Ishikawa (cell line): ENCODE results near the gene LPP.

Experiments used
- CEBPB ChIP-seq: IDR thresholded peaks from 2 replicates; pipeline ENCODE4 v1.6.1; 2012
- EGR1 ChIP-seq: IDR thresholded peaks from 2 replicates; pipeline ENCODE4 v1.6.1; 2012
- EP300 ChIP-seq: IDR thresholded peaks from 2 replicates; pipeline ENCODE4 v1.6.1; 2012; ENCODE audit warnings: borderline replicate concordance
- RAD21 ChIP-seq: IDR thresholded peaks from 2 replicates; pipeline ENCODE4 v1.6.1; 2012; ENCODE audit warnings: low read depth
- TAF1 ChIP-seq: IDR thresholded peaks from 2 replicates; pipeline ENCODE4 v1.6.1; 2012; ENCODE audit warnings: low read depth, mild to moderate bottlenecking
- YY1 ChIP-seq: IDR thresholded peaks from 2 replicates; pipeline ENCODE4 v1.6.1; 2012; ENCODE audit warnings: low read depth
- TF ChIP-seq, protein P1 (sequence below): IDR thresholded peaks from 2 replicates; pipeline ENCODE4 v1.6.1; 2012
- TF ChIP-seq, protein P2 (sequence below): IDR thresholded peaks from 2 replicates; pipeline ENCODE4 v1.6.1; 2012; ENCODE audit warnings: low read depth, mild to moderate bottlenecking

DNA sequence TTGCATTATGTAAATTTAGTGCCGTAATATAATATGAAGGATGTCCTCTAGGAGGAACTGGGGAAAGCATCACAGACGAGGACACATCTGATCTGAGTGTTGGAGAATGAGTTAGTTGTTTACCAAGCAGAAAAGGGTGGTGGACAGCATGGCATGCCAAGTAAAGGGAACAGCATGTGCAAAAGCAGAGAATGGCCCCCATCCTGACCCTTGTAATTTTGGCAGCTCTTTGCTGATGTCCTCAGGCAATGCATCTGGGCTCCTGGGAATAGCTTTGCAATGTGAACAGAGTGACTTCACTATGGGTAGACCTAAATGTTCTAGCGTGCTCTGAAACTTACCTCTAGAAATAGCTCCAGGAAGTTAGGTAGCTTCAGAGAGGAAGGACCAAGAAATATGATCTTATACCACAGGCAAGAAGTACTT is 263.3 kb downstream of the LPP start:
- no peak for TF ChIP-seq TAF1
- no peak for TF ChIP-seq RAD21
- TF ChIP-seq EGR1, result no peak
- TF ChIP-seq, protein P1, sequence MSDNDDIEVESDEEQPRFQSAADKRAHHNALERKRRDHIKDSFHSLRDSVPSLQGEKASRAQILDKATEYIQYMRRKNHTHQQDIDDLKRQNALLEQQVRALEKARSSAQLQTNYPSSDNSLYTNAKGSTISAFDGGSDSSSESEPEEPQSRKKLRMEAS, result no peak
- TF ChIP-seq, protein P2, sequence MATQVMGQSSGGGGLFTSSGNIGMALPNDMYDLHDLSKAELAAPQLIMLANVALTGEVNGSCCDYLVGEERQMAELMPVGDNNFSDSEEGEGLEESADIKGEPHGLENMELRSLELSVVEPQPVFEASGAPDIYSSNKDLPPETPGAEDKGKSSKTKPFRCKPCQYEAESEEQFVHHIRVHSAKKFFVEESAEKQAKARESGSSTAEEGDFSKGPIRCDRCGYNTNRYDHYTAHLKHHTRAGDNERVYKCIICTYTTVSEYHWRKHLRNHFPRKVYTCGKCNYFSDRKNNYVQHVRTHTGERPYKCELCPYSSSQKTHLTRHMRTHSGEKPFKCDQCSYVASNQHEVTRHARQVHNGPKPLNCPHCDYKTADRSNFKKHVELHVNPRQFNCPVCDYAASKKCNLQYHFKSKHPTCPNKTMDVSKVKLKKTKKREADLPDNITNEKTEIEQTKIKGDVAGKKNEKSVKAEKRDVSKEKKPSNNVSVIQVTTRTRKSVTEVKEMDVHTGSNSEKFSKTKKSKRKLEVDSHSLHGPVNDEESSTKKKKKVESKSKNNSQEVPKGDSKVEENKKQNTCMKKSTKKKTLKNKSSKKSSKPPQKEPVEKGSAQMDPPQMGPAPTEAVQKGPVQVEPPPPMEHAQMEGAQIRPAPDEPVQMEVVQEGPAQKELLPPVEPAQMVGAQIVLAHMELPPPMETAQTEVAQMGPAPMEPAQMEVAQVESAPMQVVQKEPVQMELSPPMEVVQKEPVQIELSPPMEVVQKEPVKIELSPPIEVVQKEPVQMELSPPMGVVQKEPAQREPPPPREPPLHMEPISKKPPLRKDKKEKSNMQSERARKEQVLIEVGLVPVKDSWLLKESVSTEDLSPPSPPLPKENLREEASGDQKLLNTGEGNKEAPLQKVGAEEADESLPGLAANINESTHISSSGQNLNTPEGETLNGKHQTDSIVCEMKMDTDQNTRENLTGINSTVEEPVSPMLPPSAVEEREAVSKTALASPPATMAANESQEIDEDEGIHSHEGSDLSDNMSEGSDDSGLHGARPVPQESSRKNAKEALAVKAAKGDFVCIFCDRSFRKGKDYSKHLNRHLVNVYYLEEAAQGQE, result no peak
- no peak for TF ChIP-seq CEBPB
- TF ChIP-seq EP300, result no peak
- TF ChIP-seq YY1, result no peak
